NB4 (cell line): Measurements from ENCODE around the gene AZU1.

Experiments used
- CTCF ChIP-seq: IDR thresholded peaks from one replicate; pipeline ENCODE4 v1.5.1; 2012; ENCODE audit warnings: low read depth, low read length
- MYC ChIP-seq: IDR thresholded peaks from 2 replicates; pipeline ENCODE4 v1.6.1; 2011; ENCODE audit warnings: low read depth, low read length
- POLR2A ChIP-seq: IDR thresholded peaks from 2 replicates; pipeline ENCODE4 v1.6.1; 2011; ENCODE audit warnings: mild to moderate bottlenecking; ENCODE audit not compliant: insufficient read length; ENCODE audit errors: extremely low read depth

GRCh38 chr19:858284-858683 lies 30.6 kb downstream of the AZU1 start:
- no peak for TF ChIP-seq CTCF
- TF ChIP-seq MYC: no peak
- TF ChIP-seq POLR2A: no peak
